Neural cell (in vitro differentiated cells): Measurements from ENCODE around the gene TBC1D19. TPM values are rescaled to one million over a fixed set of nuclear protein-coding genes. Genes with fewer than 3 reads are reported as not detected.

Source experiments
- H2AFZ ChIP-seq: fragments of 200-600, 300-800 bp; sonication (generic), shearing (Covaris generic); 2 replicates; pipeline ENCODE4 v1.6.0; 2014; ENCODE audit warnings: low read depth, mild to moderate bottlenecking, antibody characterized with exemption, low read length, moderate library complexity
- H3F3A ChIP-seq: fragments of 200-600 bp; shearing (Covaris generic); 2 replicates; pipeline ENCODE4 v1.6.1; 2016; ENCODE audit warnings: mild to moderate bottlenecking, moderate library complexity, mixed read lengths, antibody characterized with exemption, low read length; ENCODE audit not compliant: insufficient read depth, poor library complexity, severe bottlenecking
- H3K27ac ChIP-seq: fragments of 200-600, 300-800 bp; sonication (generic), shearing (Covaris generic); 2 replicates; pipeline ENCODE4 v1.5.1; 2014; ENCODE audit warnings: mild to moderate bottlenecking, low read length, moderate library complexity
- H3K27me3 ChIP-seq: fragments of 300-800, 200-600 bp; sonication (generic), shearing (Covaris generic); 2 replicates; pipeline ENCODE4 v1.6.0; 2014; ENCODE audit warnings: mild to moderate bottlenecking, low read depth, low read length, moderate library complexity; ENCODE audit not compliant: insufficient read depth
- H3K36me3 ChIP-seq: fragments of 300-800, 200-600 bp; sonication (generic), shearing (Covaris generic); 2 replicates; pipeline ENCODE4 v1.5.1; 2014; ENCODE audit warnings: mild to moderate bottlenecking, antibody characterized with exemption, low read length, moderate library complexity; ENCODE audit not compliant: insufficient read depth
- H3K4me2 ChIP-seq: fragments of 300-800, 200-600 bp; sonication (generic), shearing (Covaris generic); 2 replicates; pipeline ENCODE4 v1.6.0; 2014; ENCODE audit warnings: mild to moderate bottlenecking, low read length
- H3K4me3 ChIP-seq: fragments of 300-800, 200-600 bp; sonication (generic), shearing (Covaris generic); 2 replicates; pipeline ENCODE4 v1.5.1; 2014; ENCODE audit warnings: mild to moderate bottlenecking, low read length, moderate library complexity
- H3K79me2 ChIP-seq: fragments of 200-600 bp; shearing (Covaris generic); replicated peaks from 2 replicates; pipeline ENCODE4 v1.6.0; 2014; ENCODE audit warnings: mild to moderate bottlenecking, low read length, moderate library complexity; ENCODE audit not compliant: insufficient read depth
- H3K9ac ChIP-seq: fragments of 300-800, 200-600 bp; sonication (generic), shearing (Covaris generic); 2 replicates; pipeline ENCODE4 v1.6.1; 2016; ENCODE audit warnings: mild to moderate bottlenecking, low read length, mixed read lengths
- H3K9me2 ChIP-seq: fragments of 200-600 bp; shearing (Covaris generic); 2 replicates; pipeline ENCODE4 v1.6.1; 2016; ENCODE audit warnings: mild to moderate bottlenecking, low read length, mixed read lengths; ENCODE audit not compliant: insufficient read depth
- H3K9me3 ChIP-seq: fragments of 200-600, 300-800 bp; sonication (generic), shearing (Covaris generic); 2 replicates; pipeline ENCODE4 v1.6.1; 2016; ENCODE audit warnings: mild to moderate bottlenecking, mixed run types, low read length, moderate library complexity, mixed read lengths
- H4K20me1 ChIP-seq: fragments of 200-600 bp; shearing (Covaris generic); 2 replicates; pipeline ENCODE4 v1.6.1; 2016; ENCODE audit warnings: mild to moderate bottlenecking, mixed run types; ENCODE audit not compliant: insufficient read depth
- CTCF ChIP-seq: fragments of 450-650 bp; IDR thresholded peaks from 2 replicates; pipeline ENCODE4 v1.5.1; 2014; ENCODE audit warnings: antibody characterized with exemption, mild to moderate bottlenecking, moderate library complexity; ENCODE audit not compliant: poor library complexity, severe bottlenecking
- EP300 ChIP-seq: fragments of 450-650 bp; conservative IDR thresholded peaks from 2 replicates; pipeline ENCODE4 v1.6.1; 2014; ENCODE audit warnings: antibody characterized with exemption, mild to moderate bottlenecking, moderate library complexity; ENCODE audit not compliant: poor library complexity, severe bottlenecking
- EZH2 ChIP-seq: fragments of 200-600, 300-800 bp; shearing (Covaris generic), sonication (generic); IDR thresholded peaks from 2 replicates; pipeline ENCODE4 v1.6.1; 2014; ENCODE audit warnings: antibody characterized with exemption, low read length, borderline replicate concordance, mild to moderate bottlenecking; ENCODE audit not compliant: insufficient read depth, poor library complexity, severe bottlenecking
- MXI1 ChIP-seq: fragments of 450-650 bp; conservative IDR thresholded peaks from 2 replicates; pipeline ENCODE4 v1.6.1; 2014; ENCODE audit warnings: antibody characterized with exemption, mild to moderate bottlenecking; ENCODE audit not compliant: poor library complexity, severe bottlenecking
- POLR2AphosphoS5 ChIP-seq: IDR thresholded peaks from 2 replicates; pipeline ENCODE4 v1.6.1; 2012
- RAD21 ChIP-seq: fragments of 450-650 bp; conservative IDR thresholded peaks from 2 replicates; pipeline ENCODE4 v1.6.1; 2014; ENCODE audit warnings: antibody characterized with exemption, mild to moderate bottlenecking, moderate library complexity
- REST ChIP-seq: IDR thresholded peaks from 2 replicates; pipeline ENCODE4 v1.6.1; 2012; ENCODE audit warnings: borderline replicate concordance
- SMC3 ChIP-seq: fragments of 450-650 bp; conservative IDR thresholded peaks from 2 replicates; pipeline ENCODE4 v1.6.1; 2014; ENCODE audit warnings: antibody characterized with exemption, mild to moderate bottlenecking, moderate library complexity; ENCODE audit not compliant: poor library complexity
- TAF1 ChIP-seq: IDR thresholded peaks from 2 replicates; pipeline ENCODE4 v1.6.1; 2012; ENCODE audit warnings: low read depth
- polyA plus RNA-seq: library from polyadenylated mRNA; depleted of rRNA; stranded (reverse); fragments of >200 nt; gene quantifications from 2 replicates; pipeline ENCODE4 v1.2.3, GENCODE V29; 2014

Gene TBC1D19
- polyA plus RNA-seq, 1 donor from 2014 or later, result 23.1 TPM

DNA sequence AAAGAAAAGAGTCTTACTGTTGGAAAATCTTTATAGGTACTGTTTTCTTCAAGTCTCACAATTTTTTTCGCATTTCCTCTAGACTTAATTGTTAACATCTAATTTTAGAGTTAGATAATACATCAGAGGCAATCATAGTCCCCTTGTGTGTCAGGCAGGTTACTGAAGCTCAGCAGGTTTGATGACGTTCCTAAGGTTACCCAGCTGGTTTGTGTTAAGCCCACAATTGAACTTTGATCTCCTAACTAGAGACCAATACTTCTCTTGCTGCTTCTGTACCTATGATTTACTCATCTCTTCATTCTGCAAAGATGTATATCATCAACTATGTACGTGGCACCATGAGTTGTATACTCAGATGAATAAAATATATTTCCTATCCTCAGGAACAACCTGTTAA is 145.1 kb downstream of the TBC1D19 start:
- no peak overlapping the region for H3K4me2 ChIP-seq
- no peak overlapping the region for H3K9ac ChIP-seq
- H2AFZ ChIP-seq, result no peak overlapping the region
- H3K4me3 ChIP-seq, result no peak overlapping the region
- H3K27ac ChIP-seq, result no peak overlapping the region
- no peaks in the 10 kb centered on the region for H3F3A ChIP-seq
- no peak for TF ChIP-seq POLR2AphosphoS5
- no peak for TF ChIP-seq SMC3
- no peak for TF ChIP-seq TAF1
- TF ChIP-seq RAD21, result no peak
- TF ChIP-seq CTCF, result no peak
- TF ChIP-seq EZH2, result no peak
- no peaks in the 10 kb centered on the region for H3K9me3 ChIP-seq
- no peaks in the 10 kb centered on the region for H3K27me3 ChIP-seq
- H3K9me2 ChIP-seq, result no peaks in the 10 kb centered on the region
- H4K20me1 ChIP-seq, result no peaks in the 10 kb centered on the region
- H3K79me2 ChIP-seq, result no peaks in the 10 kb centered on the region
- peaks cover 3% of the 10 kb centered on the region for H3K36me3 ChIP-seq

DNA sequence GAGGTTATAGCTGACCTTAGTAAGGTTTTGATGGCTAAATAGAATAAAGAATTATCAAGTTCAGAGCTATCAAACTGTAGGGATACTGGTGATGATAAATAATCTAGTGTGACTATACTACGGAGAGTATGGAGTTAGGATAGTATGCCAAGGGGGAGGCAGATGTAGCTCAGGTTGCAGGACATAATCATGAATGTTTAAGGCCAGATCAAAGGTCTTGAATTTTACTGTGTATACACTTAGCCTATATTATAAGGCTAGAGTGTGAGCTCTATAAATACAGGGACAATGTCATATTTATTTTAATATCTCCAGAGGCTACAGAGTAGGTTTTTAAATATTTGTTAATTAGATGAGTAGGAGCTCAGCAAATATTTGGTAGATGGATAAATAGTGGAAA is 145.7 kb downstream of the TBC1D19 start:
- H3K4me2 ChIP-seq, result no peak overlapping the region
- H3K27ac ChIP-seq, result no peak overlapping the region
- H4K20me1 ChIP-seq, result no peaks in the 10 kb centered on the region
- no peaks in the 10 kb centered on the region for H3K9me2 ChIP-seq
- H3F3A ChIP-seq, result no peaks in the 10 kb centered on the region
- TF ChIP-seq TAF1 (no peak), POLR2AphosphoS5 (no peak), SMC3 (no peak), EZH2 (no peak), RAD21 (no peak), MXI1 (no peak), EP300 (no peak), CTCF (no peak), REST (no peak)
- H3K4me3 ChIP-seq, result no peak overlapping the region
- H3K9me3 ChIP-seq, result no peaks in the 10 kb centered on the region
- no peaks in the 10 kb centered on the region for H3K27me3 ChIP-seq
- H3K79me2 ChIP-seq, result no peaks in the 10 kb centered on the region
- peaks cover 3% of the 10 kb centered on the region for H3K36me3 ChIP-seq
- H2AFZ ChIP-seq, result no peak overlapping the region
- no peak overlapping the region for H3K9ac ChIP-seq
